KBM-7 (cell line): ENCODE data around the gene C19orf25.
"Not testable (repeated sequence)": the region's sequence is repeated elsewhere in the genome, so short reads cannot be mapped to it uniquely, and the experiment has no call there.

Experiments used
- DNase-seq: peaks from one replicate; pipeline ENCODE4 v3.0.0-alpha.2; 2015
- in situ Hi-C: fragments of 300-500 bp; cut with MboI; formaldehyde crosslinking; loops from 2 replicates; pipeline ENCODE4 v1.14.3; 2020; ENCODE audit warnings: low sequenced_read_pairs, low pct_unique_long_range_greater_than_20kb, mixed read lengths

C19orf25 gene

DNA sequence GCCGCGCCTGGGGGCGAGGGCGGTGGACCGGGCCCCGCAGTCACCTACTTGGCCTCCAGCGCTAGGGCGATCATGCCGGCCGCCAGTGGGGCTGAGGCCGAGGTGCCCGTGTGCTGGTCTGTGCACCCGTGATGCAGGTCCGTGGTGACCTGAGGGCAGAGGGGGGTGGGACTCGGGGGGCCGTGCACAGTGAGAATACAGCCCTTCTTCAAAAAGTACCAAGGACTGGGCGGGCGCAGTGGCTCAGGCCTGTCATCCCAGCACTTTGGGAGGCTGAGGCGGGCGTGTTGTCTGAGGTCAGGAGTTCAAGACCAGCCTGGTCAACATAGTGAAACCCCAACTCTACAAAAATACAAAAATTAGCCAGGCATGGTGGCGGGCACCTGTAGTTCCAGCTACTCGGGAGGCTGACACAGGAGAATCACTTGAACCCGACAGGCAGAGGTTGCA lies 5.0 kb upstream of the C19orf25 start:
- DNase-seq: no peak
- in situ Hi-C loops: no loop called here

DNA sequence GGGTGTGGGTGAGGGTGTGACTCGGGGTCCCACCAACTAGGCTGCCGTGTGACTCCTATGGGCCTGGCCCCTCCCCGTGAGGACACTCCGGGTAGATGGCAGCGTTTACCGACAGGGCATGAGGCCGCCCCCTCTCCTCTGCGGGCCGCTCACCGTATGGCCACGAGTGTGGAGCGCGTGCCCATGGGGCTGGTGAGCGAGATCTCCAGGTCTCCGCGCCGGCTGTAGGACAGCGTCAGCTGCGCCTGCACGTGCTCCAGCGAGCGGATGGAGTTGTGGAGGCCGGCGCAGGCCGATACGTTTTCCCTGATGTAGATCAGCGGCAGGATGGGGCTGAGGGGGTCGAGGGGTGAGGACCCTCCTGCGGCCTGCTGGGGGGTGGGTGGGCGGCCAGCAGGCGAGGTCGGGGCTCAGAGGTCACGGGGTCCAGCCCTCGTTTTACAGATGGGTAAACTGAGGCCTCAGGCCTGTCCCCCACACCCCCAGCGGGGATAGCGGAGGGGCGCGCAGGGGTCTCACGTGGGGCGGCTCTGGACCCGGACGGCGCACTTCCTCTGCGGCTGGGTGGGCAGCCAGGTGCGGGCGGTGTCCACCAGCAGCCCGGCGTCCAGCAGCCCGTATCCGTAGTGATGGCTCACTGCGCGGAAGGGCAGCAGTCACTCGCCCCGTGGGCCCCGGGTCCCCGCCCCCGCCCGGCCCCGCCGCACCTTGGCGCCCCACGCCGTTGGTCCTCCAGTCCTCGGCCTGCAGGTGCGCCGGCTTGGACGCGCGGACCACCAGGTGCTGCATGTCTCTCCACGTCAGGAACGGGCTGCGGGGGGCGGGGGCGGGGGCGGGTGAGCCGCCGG lies 4.3 kb upstream of the C19orf25 start:
- in situ Hi-C loops: no loop called here
- no peak for DNase-seq

DNA sequence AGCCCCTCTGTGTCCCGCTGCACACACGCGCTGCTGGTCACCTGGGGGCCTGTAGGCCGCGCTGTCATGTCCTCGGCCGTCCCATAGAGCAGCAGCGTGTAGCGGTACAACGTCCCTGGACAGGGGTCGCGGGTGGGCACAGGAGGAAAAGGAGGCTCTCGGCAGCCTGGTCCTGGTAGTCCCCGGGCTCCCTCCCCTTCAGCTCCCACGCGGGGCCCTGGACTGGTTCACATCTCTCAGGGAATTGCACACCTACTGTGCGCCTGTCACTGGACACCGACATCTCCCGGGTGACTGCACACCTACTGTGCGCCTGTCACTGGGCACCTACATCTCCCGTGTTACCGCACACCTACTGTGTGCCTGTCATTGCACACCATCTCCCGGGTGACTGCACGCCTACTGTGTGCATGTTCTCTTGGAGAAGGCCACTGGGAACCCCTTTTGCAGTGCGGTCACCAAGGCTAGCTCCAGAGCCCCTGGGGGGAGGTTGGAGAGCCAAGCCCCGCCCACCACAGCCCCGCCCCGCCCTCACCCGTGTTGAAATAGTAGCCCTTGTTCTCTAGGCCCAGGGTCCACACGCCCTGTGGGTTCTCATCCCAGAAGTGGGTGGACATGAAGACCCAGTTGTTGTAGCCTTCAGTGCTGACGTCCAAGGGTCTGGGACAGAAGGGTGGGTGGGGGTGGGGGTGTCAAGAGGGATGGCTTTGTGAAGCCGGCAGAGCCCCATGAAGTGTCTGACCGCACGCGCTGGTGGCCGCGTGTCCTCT lies 3.5 kb upstream of the C19orf25 start:
- in situ Hi-C loops: no loop called here
- DNase-seq: no peak

GRCh38 chr19:1481893-1482360 lies 2.9 kb upstream of the C19orf25 start:
- in situ Hi-C loops: no loop called here
- DNase-seq: no peak

DNA sequence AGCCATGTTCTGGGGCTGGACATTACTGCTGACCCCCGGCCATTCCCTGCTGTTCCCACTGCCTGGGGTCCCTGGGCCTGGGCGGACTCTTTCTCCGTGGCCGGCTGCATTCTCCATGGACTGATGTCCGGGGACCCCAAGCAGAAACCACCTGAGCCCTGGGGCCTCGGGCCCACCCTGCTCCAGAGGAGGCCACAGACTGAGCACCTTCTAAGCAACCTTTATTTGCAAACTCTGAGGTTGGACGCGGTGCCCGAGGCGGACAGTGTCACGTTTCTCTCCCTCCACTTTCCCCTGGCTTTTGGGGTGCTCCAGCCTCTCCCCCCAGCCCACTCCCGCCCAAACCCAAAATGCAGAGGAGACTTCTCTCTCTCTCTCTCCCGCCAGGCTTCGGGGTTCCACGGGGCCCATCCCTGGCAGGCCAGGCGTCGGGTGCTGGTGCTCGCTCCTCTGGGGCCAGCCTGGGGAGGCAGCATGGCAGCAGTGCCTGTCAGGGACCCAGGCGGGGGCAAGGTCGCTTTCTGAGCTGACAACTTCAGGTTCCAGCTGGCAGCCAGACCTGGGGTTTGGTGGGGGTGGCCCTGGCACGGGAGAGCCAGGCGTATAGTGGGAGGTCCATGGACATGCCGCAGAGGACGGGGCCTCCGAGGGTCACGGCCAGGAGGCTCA lies 2.3 kb upstream of the C19orf25 start:
- no peak for DNase-seq
- in situ Hi-C loops: no loop called here

DNA sequence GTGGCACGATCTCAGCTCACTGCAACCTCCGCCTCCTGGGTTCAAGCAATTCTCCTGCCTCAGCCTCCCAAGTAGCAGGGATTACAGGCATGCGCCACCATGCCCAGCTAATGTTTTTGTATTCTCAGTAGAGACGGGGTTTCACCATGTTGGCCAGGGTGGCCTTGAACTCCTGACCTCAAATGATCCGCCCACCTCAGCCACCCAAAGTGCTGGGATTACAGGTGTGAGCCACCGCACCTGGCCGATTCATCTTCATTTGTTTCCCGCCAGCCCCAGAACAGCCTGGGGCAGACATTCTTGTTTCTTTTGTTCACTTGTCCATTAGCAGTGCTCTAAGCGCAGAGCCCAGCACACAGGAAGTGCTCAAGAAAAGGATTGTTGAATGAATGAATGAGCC lies 2.0 kb downstream of the C19orf25 start:
- DNase-seq, in situ Hi-C loops: not testable (repeated sequence)

DNA sequence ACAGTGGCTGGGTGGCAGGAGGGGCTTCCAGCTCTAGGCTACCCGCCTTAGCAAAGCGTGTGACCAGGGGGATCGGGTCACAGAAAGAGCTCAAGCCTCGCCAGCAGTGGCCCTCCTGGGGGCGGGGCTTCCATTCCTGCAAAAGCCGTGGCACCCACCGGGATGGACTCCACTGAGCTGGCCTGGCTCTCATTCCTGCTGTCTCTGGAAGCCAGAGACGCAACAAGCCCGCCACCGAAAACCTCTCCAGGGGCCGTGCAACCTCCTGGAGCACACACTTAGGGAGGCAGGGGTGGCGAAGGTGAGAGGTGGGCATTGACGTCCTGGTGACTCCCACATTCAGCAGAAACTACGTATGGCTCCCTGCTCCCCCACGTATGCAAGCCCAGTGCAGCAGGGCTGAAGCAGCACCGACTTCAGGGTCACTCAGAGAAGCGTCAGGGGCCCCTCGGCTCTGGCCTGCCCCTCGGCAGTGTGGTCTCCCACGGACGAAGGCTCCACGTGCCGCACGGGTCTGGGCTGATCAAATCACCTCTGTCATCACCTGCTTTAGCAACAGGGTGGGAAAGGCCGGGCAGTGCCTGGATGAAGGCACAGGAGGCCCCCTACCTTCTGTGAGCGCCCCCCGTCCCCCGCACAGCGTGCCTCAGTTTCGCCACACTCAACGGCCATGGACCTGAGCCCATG lies 3.1 kb downstream of the C19orf25 start:
- in situ Hi-C loops: no loop called here

DNA sequence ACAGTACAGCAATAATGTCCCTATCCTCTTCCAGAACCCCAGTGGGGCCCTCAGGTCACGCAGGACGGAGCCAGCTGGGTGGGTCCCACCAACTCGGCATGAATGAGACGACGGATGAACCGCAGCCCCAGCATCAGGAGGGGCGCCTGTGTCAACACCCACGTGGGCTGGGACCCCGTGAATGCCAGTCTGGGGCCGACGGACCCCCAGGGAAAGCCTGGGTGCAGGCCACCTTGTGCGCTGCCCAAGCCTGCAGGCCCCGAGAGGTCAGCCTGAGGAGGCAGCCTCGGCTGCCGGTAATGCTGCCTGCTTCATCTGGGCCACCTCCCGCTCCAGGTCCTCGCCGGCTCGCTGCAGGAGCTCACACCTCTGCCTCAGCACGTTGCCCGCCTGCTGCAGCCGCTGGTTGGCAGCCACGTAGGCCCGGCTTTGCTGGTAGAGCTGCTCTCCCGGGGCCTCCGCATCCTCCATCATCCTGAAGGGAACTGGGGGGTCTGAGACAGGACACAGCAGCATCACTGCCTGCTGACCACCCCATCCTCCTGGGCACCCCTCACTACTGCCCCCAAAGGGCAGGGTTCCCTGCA lies 4.2 kb downstream of the C19orf25 start:
- no peak for DNase-seq
- in situ Hi-C loops: no loop called here

More for the DNA sequence above, 3.1 kb downstream of the C19orf25 start:
- no peak for DNase-seq

DNA sequence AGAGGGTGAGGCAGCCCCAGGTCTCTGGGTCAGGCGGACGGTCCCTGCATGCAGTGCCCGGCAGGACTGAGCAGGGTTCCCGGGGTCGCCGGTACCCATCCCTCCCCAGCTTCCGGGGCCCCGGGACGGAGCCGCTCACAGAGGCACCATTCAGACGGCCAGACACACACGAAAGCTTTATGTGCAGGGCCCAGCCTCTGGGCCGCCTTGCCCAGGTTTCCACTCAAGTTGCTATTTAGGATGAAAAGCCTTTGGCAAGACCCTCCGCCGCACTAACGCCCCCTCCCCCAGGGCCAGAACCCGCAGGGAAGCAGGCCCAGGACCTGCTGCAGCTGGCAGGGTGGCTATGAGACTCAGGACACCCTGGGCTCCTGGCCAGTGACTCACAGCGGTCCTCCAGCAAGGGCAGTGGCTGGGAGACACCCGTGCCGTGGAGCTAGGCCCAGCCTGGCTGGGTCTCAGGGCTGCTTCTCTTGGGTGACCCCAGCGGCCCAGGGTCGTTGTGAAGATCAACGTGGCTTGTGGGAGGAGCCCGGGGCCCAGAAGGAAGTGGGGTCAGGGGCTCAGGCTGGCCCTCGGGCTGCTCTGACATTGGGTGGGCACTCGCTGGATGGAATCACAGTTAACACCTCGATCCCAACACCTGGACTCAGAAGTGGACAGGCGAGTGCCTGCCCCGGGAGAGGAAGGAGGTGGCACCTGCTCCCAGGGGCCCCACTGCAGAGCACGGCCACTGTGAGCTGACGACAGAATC lies 4.8 kb downstream of the C19orf25 start:
- in situ Hi-C loops: no loop called here
- DNase-seq: no peak

GRCh38 chr19:1473085-1473851 lies 5.7 kb downstream of the C19orf25 start:
- in situ Hi-C loops: no loop called here
- DNase-seq: no peak

- in situ Hi-C loops: no loop called here
- no peak for DNase-seq
These were observed 6.6 kb downstream of the C19orf25 start for GRCh38 chr19:1472231-1473084.

DNA sequence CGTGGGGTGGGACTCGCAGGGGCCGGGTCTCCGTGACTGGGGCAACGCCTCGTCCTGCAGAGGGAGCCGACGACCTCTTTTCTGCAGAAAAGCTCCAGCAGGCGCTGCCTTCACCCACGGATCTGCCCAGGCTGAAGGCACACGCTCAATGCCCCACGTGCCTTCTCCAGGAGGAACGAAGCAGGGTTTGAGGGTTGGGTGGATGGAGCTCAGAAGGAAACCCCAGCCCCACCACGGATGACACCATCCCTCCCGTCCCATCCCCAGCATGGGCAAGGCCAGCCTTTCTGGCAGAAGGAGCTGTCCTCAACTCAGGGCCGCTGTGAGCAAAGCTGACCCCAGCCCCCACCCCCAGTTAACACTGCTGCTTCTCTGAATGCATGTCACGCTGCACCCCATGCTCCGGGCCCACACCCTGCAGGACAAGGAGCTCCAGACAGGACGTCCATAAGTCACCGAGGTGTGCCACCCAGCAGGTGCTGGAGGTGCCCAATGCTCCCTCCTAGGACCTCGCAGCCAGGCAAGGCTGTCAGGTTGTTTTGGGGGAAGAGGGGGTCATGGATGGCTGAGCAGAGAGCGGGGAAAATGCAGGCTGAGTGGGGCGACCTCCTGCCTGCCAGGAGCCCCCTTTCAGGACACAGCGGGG lies 7.4 kb downstream of the C19orf25 start:
- DNase-seq: peak; percentile 36
- in situ Hi-C loops: no loop called here

- in situ Hi-C loops: no loop called here
- no peak for DNase-seq
These were observed 8.0 kb downstream of the C19orf25 start for GRCh38 chr19:1471010-1471514.

DNA sequence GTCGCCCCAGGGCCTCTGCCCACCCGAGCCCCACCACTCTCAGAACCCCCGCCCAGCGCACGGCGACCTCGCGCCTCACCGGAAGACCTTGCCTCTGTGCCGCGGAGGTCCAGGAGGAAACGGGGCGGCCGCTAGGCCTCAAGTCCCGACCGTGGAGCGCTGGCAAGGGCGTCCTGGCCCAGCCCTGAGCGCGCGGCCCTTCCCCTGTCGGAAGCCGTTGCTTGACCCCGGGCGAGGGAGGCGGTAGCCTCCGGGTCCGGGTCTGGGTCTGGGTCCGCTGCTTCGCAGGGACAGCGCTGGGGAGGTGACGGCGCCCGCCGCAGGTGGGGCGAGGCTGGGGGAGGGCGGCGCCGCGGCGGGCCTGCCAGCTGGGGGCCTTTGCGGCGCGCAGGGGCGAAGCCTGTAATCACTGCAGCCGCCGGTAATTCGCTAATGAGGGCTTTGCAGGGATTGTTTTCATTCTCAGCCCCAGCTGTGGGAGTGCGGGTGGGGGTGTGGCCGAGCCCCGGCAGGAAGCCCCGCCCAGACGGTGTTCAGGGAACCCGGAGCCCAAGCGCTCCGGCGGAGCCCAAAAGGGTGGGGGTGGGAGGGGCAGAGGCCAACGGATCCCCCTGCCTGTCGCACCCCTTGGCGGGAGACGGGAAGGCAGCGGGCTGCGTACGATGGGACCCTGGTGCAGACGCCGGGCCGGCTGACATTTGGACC lies 8.6 kb downstream of the C19orf25 start:
- DNase-seq: peak; percentile 48
- in situ Hi-C loops: no loop called here

GRCh38 chr19:1470055-1470304 lies 9.0 kb downstream of the C19orf25 start:
- DNase-seq: no peak
- in situ Hi-C loops: no loop called here
